ENCODE measurements around the gene APBB1IP. TPM values are rescaled to one million over a fixed set of nuclear protein-coding genes. Genes with fewer than 3 reads are reported as not detected.

The APBB1IP gene
- total and polyA plus RNA-seq, 2 donors from 2014 or later, result 4.1 to 20.5 TPM

GRCh38 chr10:26543567-26544306 is 105.6 kb downstream of the APBB1IP start:
- Histone ChIP-seq H3K9ac (ENCODE audit: low read length in 3 of 3) (no peak overlapping the region), H3K4me1 (ENCODE audit: control insufficient read depth in 2 of 3, insufficient read depth in 2 of 3, low read depth in 1 of 3, low read length in 3 of 3) (no peaks in the 10 kb centered on the region), H3K27me3 (ENCODE audit: control insufficient read depth, insufficient read depth, low read length) (no peaks in the 10 kb centered on the region), H3K4me3 (ENCODE audit: low read length in 3 of 3) (no peak overlapping the region), H3K9me3 (ENCODE audit: control insufficient read depth in 2 of 3, insufficient read depth in 1 of 3, low read length in 3 of 3) (no peaks in the 10 kb centered on the region), H3K36me3 (ENCODE audit: control insufficient read depth in 2 of 3, insufficient read depth in 3 of 3, low read length in 3 of 3) (no peaks in the 10 kb centered on the region), H3K27ac (ENCODE audit: low read depth in 2 of 2, low read length in 2 of 2) (no peak overlapping the region)
- FAIRE-seq (no peak), DNase-seq (no peak)
- TF ChIP-seq, protein P1, sequence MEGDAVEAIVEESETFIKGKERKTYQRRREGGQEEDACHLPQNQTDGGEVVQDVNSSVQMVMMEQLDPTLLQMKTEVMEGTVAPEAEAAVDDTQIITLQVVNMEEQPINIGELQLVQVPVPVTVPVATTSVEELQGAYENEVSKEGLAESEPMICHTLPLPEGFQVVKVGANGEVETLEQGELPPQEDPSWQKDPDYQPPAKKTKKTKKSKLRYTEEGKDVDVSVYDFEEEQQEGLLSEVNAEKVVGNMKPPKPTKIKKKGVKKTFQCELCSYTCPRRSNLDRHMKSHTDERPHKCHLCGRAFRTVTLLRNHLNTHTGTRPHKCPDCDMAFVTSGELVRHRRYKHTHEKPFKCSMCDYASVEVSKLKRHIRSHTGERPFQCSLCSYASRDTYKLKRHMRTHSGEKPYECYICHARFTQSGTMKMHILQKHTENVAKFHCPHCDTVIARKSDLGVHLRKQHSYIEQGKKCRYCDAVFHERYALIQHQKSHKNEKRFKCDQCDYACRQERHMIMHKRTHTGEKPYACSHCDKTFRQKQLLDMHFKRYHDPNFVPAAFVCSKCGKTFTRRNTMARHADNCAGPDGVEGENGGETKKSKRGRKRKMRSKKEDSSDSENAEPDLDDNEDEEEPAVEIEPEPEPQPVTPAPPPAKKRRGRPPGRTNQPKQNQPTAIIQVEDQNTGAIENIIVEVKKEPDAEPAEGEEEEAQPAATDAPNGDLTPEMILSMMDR (IDR thresholded peaks at IDR 0.05; ENCODE audit: borderline replicate concordance, extremely low read depth, insufficient read depth), result no peak
- intact Hi-C loops (cut with DNase I), result no loop called here

GRCh38 chr10:26544932-26545331 is 106.8 kb downstream of the APBB1IP start:
- no peaks in the 10 kb centered on the region for H3K27me3 ChIP-seq (ENCODE audit: control insufficient read depth, insufficient read depth, low read length)
- H3K36me3 ChIP-seq (ENCODE audit: control insufficient read depth in 2 of 3, insufficient read depth in 3 of 3, low read length in 3 of 3), result no peaks in the 10 kb centered on the region
- no peak overlapping the region for H3K9ac ChIP-seq (ENCODE audit: low read length in 3 of 3)
- no peak for DNase-seq
- H3K27ac ChIP-seq (ENCODE audit: low read depth in 2 of 2, low read length in 2 of 2), result no peak overlapping the region
- H3K9me3 ChIP-seq (ENCODE audit: control insufficient read depth in 2 of 3, insufficient read depth in 1 of 3, low read length in 3 of 3), result no peaks in the 10 kb centered on the region
- TF ChIP-seq, protein P1 (IDR thresholded peaks at IDR 0.05; ENCODE audit: borderline replicate concordance, extremely low read depth, insufficient read depth), result no peak
- intact Hi-C loops (cut with DNase I), result no loop called here
- H3K4me1 ChIP-seq (ENCODE audit: control insufficient read depth in 2 of 3, insufficient read depth in 2 of 3, low read depth in 1 of 3, low read length in 3 of 3), result no peaks in the 10 kb centered on the region
- H3K4me3 ChIP-seq (ENCODE audit: low read length in 3 of 3), result no peak overlapping the region
- no peak for FAIRE-seq

- no peak overlapping the region for H3K9ac ChIP-seq (ENCODE audit: low read length in 3 of 3)
- intact Hi-C loops (cut with DNase I), result loop anchor here (10.0 kb wide), 1 partner anchor 216 kb away; no protein-coding TSS in a partner anchor
- FAIRE-seq, result no peak
- TF ChIP-seq, protein P1 (IDR thresholded peaks at IDR 0.05; ENCODE audit: borderline replicate concordance, extremely low read depth, insufficient read depth), result no peak
- no peaks in the 10 kb centered on the region for H3K27me3 ChIP-seq (ENCODE audit: control insufficient read depth, insufficient read depth, low read length)
- H3K27ac ChIP-seq (ENCODE audit: low read depth in 2 of 2, low read length in 2 of 2), result no peak overlapping the region
- H3K36me3 ChIP-seq (ENCODE audit: control insufficient read depth in 2 of 3, insufficient read depth in 3 of 3, low read length in 3 of 3), result no peaks in the 10 kb centered on the region
- DNase-seq, result no peak
- no peaks in the 10 kb centered on the region for H3K9me3 ChIP-seq (ENCODE audit: control insufficient read depth in 2 of 3, insufficient read depth in 1 of 3, low read length in 3 of 3)
- H3K4me3 ChIP-seq (ENCODE audit: low read length in 3 of 3), result no peak overlapping the region
- H3K4me1 ChIP-seq (ENCODE audit: control insufficient read depth in 2 of 3, insufficient read depth in 2 of 3, low read depth in 1 of 3, low read length in 3 of 3), result no peaks in the 10 kb centered on the region
Measured at GRCh38 chr10:26550774-26551526, 112.8 kb downstream of the APBB1IP start.
